Measurements from ENCODE around the gene NTM. TPM values are rescaled to one million over a fixed set of nuclear protein-coding genes. Genes with fewer than 3 reads are reported as not detected.

Gene NTM
- total RNA-seq, 1 donor from 2014 or later: not detected

DNA sequence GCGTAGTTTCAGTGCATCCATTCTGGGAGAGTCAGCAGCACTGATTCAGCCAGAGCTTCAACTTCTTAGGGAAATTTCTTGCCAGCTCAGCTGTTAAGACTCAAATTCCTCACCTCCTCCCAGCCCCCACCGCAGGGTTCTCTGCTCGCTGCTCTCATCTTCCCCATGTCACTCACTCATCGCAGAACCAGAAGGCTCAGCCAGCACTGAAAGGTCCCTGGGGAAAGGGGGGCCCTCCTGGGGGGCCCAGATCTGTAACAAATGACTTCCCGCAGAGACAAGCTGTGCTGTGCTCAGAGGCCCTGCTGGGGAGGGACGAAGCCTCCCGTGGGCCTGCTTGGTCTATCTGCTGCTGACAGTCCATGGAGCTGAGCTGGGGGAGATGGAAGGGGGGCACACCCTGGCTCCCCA, 220.6 kb downstream of the NTM start:
- ATAC-seq: no peak
- DNase-seq (ENCODE audit: low spot score): no peak

DNA sequence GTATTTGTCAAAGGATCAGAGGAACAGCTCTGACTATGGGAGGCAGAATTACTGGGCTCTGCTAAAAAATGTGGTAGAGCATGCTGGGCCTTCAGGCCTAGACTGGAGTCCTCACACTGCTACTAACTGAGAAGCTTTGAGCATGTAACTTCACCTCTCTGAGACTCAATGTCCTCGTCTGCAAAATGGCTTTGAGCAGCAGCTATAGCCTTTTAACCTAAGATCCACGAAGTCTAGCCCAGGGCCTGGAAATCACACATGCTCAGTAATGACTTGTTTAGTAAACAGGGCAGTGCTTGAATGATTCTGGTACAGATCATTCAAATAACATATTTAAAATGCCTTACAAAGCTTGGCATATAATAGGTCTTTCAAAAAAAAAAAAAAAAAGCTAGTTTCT, 221.7 kb downstream of the NTM start:
- DNase-seq (ENCODE audit: low spot score) (no peak), ATAC-seq (no peak)

DNA sequence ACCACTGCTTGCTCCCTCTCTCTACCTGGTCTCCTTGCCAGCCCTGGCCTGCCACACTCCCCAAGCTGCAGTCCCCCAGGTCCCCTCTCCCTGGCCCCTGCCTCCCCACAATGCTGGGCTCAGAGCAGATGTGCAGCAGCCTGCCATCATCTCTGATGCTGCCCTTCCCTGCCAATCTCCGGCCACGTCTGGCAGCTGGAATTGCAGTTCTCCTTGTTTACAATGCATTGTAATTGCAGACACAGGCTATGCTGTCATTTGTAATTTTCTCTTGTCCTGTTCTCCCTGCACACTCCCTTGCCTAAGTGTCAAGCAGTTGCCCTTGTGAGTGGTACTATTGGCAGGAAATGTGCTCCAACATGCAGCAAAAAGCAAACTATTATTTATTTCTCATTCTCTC, 222.3 kb downstream of the NTM start:
- no peak for DNase-seq (ENCODE audit: low spot score)
- no peak for ATAC-seq

DNA sequence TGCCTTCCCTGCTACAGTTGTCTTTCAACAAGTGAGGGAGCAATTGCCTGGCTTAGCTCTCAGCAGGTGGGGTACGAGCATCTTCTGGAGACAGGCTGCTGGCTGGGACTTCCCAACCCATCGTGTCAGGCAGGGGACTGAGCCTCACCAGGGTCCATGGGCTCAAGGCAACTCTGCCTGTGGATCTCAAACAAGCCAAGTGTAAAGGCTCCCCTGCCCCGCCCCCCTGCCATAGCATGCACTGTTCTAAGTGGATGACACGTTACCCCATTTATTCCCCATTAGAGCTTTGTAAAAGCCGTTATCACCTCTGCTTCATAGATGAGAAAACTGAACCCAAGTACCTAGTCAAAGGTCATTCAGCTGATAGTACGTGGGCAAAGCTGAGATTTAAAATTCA, 222.9 kb downstream of the NTM start:
- no peak for DNase-seq (ENCODE audit: low spot score)
- no peak for ATAC-seq

DNA sequence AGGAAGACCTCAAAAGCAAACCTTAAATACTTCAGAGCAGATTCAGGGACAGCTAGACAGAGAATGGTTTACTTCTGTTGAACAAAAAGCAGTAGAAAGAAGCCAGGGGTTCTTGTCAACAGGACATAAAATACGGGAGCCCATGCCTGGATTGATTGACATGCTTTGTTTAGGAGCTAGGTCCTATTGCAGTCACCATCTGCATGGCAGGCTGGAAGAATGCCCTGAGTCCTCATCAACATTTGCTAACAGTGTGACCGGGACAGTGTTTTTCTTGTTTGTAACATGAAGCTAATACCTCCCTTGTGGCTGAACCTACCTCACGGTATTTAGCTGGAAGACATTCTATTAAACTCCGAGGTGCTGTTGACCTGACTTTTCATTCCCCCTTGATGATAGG, 225.4 kb downstream of the NTM start:
- ATAC-seq (no peak), DNase-seq (ENCODE audit: low spot score) (no peak)

DNA sequence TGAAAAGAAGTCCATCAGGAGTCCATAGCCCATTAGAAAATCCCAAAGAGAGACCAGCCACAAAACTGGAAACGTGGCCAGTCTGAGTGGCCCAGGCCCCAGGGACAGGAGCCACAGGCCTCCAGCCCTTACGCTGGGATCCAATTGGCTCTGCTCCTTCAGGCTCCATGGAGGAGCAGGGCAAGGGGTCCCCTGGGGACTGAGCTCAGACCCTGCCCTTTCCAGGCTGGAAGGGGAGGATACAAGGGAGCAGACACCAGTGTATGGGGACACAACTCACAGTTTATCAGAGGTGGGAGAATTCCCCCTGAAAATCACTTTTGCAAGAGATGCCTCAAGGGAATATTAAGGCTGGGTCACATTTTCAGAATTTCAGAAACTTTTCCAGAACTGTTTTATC, 227.5 kb downstream of the NTM start:
- DNase-seq (ENCODE audit: low spot score): no peak
- ATAC-seq: no peak

DNA sequence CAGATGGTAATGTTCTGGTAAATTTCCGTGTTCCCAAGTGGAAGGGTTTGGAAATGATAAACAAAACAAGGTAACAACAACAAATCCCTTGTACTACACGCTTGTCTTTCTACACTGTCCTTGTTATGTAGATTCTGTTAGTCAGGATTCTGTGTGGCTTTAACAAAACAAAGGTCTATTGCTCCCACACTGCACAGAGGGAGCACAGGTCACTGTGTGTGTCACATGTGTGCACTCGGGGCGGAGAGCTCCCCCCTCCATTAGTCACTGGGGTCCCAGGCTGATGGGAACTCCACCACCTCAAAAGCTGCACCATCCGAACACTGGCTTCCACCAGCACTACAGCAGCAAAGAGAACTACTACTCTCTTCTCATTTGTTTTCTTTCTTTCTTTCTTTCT, 227.9 kb downstream of the NTM start:
- ATAC-seq (no peak), DNase-seq (ENCODE audit: low spot score) (no peak)

DNA sequence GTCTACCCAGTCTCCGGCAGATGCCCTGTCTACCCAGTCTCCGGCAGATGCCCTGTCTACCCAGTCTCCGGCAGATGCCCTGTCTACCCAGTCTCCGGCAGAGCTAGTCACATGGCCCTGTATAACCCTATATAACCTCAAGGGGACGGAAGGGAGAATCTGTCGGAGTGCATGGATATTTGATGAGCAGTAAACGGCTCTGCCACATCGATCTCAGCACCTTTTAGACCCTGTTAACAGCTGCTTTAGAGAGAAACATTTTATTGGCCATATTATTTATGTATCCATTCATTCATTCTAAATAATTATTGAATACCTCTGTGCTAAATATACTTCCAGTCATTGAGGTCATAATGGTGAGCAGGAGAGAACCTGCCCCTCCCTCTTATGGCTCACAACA, 228.9 kb downstream of the NTM start:
- DNase-seq (ENCODE audit: low spot score) (no peak), ATAC-seq (no peak)

DNA sequence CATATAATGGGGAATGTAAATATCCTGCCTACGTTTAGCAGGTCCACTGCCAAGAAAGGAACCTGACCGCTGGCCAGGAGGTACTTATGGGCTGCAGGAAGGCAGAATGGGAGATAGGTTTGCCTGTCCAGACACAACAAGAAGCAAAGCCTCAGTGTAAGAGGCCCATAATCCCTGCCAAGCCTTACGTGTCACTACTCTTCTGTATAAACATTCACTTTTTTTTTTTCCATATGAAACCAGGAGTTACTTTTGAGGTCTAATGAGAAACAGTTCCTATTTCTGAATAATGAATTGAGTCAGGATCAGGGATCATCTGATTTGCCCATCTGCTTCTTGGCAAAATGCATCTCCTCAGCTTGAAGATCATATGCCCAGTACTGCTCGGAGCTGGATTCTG, 230.2 kb downstream of the NTM start:
- no peak for DNase-seq (ENCODE audit: low spot score)
- ATAC-seq: no peak

DNA sequence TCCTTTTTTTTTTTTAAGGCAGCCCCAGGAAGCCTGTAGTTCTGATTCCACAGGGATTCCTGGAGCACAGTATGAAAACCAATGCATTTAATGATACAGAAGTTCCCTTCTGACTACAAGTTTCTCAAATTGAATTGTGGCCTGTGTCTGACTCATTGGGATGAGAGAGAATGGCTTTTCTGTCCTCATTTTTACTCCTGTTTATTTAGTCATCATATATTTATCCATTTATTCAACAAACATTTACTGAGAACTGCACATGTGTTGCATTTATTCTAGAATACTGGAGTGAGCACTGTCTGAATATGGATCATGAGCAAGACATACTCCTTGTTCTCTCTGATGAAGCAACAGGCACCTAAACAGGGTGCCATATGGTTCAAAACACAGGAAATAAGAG, 231.2 kb downstream of the NTM start:
- ATAC-seq: no peak

DNA sequence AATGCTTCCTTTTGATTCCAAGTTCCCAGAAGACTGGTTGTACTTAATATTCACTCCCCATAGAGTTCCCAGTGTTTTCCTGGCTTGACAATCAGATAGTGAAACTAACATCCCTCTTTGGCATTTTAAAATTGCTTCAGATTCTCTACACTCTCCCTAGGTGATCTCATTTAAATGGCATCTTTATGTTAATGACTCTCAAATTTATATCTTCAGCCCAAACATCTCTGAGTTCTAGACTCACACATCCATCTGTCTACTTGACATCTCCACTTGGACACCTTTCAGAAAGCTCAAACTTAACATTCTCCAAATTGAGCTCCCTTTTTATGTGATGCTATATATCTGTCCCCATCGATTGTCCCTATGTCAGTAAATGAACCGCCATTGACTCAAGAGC, 232.0 kb downstream of the NTM start:
- DNase-seq (ENCODE audit: low spot score): no peak
- ATAC-seq: no peak

More for the DNA sequence above, 231.2 kb downstream of the NTM start:
- DNase-seq (ENCODE audit: low spot score): no peak

DNA sequence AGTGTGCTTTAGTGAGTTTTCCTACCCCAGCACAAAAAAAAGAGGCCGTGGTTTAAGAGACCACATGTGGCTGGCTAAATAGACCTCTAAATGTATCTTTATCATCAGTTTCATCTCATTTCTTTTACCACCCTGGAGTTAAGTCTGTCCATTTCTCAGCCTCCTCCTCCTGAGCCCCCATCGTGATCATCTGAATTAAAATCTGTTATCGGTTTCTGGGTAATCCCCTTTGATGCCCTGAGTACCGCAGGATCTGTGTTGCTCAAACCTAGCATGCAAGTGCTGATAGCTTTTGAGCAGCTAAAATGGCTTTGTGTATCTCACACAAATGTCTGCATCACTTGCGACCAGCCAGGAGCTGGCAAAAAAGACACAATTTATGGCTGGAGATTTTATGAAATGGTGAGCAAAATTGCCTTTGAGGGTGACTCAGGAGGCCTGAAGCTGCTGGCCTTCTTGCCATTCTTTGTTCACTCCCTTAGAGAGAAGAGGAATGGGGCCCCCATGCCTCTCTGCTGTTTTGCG, 236.5 kb downstream of the NTM start:
- no peak for DNase-seq (ENCODE audit: low spot score)
- ATAC-seq: no peak

DNA sequence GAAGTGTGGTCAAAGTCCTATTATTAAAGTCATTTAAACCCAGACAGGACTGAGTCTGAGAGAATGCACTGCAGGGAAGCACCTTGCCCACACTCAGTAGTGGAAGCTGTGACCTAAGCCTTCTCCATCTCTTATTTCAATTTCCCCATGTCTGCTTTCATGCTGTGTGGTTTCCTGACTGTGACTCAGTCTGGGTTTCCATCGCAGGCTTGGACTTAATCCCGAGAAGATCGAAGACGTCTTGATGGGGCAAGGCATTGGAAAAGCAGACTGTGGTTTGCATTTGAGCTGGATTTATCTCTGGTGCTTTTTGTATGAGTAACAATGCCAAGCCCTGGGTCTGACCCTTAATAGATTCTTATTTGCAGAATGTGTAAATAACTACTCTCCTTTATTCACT, 238.9 kb downstream of the NTM start:
- DNase-seq (ENCODE audit: low spot score) (no peak), ATAC-seq (no peak)

DNA sequence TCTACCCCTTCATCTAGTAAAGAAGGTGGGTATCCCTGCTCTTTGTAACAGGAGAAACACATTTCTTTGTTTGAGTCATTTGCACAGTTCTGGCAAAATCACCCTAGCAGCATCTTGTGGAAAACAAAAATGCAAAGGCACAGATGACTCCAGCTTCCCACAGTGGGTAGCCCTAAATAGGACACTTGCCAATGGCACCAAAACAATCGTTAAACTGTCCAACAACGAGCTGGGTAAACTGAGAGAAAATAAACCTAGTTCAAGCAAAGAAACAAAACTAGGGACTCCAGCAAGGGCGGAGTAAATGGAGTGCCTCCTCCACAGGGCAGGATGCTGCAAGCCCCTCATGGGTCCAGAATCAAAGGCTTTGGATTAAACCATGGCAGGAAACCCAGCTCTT, 239.5 kb downstream of the NTM start:
- DNase-seq (ENCODE audit: low spot score): no peak
- no peak for ATAC-seq

DNA sequence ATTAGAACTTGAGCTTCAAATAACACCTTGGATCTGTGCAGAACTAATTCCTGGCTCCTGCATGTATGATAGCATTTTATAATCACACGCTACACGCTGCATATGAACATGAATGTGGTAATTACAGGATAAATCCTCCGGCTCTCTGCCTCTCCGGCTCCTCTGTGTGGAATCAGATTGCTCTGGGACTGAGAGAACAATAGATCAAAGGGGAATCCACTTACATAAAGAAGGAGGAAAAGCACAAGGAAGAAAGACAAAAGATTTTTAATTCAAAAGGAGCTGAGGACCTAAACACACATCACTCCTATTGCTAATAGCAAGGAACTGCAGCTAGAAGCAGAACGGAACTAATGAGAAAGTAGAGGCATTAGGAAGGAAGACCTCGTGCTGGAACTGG, 240.9 kb downstream of the NTM start:
- DNase-seq (ENCODE audit: low spot score): no peak
- ATAC-seq: no peak

DNA sequence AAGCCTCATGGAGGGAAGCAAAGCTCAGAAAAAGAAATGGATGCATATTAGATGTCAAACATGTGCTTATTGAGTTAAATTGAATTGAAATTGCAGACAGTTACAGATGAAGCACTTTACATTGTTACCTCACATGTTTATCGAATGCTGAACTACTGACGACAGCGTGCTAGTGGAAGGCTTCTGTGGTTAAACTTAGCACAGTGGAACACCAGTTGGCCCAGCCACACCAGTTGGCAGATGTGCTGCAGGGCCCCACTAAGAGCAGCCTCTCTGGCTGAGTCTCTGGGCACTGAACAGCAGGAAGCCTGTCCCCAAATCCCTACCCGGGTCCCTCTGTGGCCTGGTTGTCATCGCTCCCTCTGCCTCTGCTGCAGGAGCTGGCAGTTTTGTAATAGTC, 242.1 kb downstream of the NTM start:
- DNase-seq (ENCODE audit: low spot score): no peak
- ATAC-seq: no peak

DNA sequence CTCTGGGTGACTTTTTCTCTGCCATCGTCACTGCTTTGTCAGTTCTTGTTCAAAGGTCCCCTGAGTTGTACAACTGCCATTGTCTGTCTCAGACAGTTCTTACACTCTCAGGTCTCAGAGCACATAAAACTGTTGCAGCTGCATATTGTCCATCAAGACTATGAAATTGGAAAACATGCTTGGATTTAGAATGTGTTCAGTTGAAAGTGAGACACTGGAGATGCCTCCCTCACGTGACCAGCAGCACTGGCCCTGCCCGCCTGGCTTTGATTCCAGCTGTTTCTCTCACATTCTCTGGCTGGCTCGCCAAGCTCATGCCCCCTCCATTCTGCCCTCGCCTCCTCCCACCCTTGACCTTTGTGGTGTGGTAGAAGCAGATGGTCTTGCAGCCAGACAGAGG, 244.2 kb downstream of the NTM start:
- DNase-seq (ENCODE audit: low spot score) (no peak), ATAC-seq (no peak)

DNA sequence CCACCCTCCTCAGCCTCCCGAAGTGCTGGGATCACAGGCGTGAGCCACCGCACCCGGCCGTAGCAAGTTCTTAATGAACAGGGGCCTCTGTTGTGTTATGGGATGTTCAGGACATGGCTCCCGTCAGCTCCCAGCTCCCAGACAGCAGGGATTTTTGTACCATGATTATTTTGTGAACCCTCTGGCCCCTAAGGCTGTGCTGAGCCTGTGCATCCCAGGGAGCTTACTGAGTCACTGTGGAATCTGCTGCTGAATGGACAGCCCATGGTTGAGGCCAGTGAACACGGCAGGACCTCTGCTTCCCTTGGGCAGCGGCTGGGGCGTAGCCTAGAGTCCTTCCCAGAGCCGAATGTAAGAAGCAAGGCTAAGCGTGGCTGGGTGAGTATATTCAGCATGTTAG, 245.2 kb downstream of the NTM start:
- no peak for ATAC-seq

DNA sequence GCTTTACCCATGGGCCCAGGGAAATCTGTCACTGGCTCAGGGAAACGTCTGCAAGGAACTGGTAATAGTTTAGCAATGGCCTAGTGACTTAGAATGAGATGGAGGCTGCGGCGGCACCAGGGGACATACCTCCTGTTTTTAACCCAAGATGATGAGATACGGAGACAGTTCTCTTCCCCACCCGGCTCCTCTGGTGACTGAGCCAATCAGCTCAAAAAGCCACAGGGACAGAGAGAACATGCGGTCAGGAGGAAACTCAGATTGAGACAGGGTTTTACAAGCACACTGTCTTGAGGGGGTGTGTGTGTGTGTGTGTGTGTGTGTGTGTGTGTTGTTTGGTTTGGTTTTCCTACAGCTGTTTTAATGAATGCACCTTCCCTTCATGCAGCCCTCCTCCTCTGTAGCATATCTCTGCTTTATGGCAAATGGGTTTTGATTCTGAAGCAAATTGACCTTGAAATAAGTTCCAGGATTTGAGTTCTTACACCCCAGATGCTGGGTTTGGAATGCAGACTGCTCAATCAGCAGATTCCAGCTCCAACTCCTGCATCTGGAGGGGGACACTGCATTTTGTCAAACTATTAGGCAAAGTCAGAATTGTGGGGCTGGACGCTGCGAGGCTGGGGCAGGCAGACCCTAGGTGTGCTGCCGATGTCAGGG, 246.2 kb downstream of the NTM start:
- DNase-seq (ENCODE audit: low spot score): no peak
- ATAC-seq: no peak

More for the DNA sequence above, 245.2 kb downstream of the NTM start:
- no peak for DNase-seq (ENCODE audit: low spot score)

DNA sequence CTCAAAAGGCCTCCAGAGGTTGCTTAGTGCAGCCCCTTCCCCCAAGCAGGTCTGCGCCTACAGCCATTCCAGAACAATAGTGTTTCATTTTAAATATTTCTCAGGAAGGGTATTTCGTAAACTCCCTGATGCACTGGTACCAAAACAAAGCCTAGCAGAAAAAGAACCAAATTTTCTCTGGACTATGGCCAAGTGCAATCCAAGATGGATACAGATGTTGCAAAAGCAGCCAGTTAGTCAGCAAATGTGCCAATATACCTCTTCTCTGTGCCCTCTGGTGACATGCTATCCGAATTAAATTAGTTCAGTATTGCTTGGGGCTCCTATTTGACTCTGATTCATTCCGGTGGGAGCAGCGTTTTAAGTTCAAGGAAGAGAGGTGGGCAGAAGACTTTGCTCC, 247.8 kb downstream of the NTM start:
- ATAC-seq (no peak), DNase-seq (ENCODE audit: low spot score) (no peak)

DNA sequence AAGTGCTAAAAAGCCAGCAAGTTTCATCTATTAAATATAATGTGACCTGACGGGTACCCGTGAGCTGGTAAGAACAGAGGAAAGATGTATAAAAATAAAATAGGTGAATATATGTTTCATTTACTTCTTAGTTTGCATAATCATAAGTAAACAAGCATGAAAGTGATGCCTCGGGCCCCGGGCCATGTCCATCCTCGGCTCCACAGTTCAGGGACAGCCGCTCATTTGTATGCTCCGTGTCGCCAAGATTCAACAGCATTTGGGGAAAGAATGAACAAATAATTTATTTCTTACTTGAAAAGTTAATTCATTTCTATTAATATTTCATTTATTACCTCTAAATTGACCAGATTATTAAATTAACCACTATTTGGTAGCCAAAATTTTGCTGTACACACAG, 251.8 kb downstream of the NTM start:
- DNase-seq (ENCODE audit: low spot score) (no peak), ATAC-seq (no peak)

DNA sequence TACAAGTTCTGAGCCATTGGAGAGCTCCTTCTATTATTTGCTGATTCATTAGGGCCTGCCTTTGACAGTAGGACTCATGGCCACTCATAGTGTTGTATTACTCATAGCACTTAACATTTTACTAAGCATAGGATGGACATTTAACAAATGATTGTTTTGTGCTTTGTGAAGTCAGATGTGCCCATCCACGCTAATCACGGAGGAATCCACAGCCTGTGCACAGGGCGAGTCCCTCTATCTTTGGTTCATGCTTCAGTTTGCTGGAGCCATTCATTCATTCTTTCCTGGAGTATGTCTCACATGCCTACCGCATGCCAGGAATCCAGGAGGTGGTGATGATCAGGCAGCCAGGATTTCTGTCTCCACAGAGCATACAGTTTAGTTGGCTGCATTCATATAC, 254.1 kb downstream of the NTM start:
- no peak for ATAC-seq
- no peak for DNase-seq (ENCODE audit: low spot score)

DNA sequence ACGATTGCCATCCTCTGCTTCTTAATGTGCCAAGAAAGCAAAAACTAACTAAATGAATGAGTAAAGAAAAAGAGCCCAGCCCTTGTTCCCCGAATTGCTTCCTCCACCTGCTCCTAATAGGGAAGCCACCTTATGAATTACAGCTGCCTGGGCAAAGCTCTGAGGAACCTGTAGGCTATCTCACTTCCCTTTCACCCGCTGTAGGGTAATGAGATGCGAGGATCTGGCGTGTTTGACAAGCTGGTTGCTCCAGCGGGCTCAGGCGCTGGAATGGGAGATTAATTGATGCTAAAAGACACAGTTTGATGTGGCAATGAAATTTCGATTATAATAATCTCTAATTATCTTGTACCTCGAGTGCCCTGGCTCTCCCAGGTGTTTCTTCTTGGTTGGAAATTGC, 256.4 kb downstream of the NTM start:
- no peak for ATAC-seq
- no peak for DNase-seq (ENCODE audit: low spot score)
